HG03039 (cell line): ENCODE results near the gene ABCB9.

Source experiments
- ATAC-seq: cut with Tn5 transposase; IDR thresholded peaks from one replicate; pipeline ENCODE4 v1.9.1; 2021; ENCODE audit warnings: mild to moderate bottlenecking, moderate library complexity; ENCODE audit not compliant: unreplicated experiment

The ABCB9 gene

GRCh38 chr12:122966743-122967550 lies 684 bp upstream of the ABCB9 start:
- no peak for ATAC-seq

DNA sequence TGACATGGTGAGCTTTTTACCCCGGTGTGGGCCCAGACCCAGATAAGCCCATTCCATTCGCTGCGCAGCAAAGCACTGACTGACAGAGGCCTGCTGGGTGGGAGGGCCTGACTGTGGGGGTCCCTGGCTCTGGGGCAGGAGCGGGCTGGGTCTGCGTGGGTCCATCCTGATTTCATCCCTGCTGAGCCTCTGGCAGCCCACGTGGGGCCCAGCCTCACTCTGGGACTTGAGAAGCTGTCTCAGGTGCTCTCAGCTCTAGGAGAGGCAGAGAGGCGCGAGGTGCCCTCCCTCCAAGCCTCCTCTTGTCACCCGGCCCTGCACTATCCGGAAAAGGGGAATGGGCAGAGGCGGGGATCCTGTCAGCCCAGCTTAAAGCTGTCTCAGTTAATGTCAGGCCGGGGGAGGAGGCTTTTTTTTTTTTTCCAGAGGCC lies 927 bp downstream of the ABCB9 start:
- no peak for ATAC-seq

DNA sequence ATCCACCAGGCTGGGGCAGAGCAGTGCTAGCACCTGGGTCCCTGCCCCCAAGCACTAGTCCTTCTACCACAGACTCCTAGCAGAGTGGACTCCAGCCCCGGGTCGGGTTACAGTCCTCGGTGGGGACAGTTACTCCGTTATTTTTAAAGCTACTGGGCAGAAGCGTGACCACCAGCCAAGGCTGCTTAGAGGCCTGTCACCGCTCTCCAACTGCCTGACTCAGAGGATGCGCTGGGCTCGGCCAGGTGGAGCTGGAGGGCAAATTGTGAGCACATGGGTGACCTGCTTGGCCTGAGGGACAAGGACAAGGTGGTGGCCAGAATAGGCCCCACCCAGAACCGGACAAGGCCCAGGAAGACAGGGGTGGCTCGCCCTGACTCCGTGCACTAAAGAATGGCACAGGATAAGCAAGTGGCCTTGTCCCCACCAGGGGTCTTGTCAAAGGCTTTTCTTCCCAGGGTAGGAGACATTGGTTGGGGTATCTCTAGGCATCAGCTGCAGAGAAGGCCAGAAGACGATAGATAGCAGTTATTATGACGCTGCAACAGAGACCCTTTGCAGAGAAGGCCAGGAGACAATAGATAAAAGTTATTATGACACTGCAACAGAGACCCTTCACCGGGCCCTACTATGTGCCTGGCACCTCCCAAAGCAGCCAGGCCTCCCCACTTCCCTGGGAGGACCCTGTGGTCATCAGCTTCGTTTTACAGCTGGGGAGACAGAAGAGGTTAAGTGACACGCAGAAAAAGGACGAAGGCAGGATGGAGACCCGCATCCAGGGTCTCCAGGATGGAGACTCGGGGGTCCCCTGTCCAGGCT lies 1.6 kb downstream of the ABCB9 start:
- ATAC-seq, result no peak

DNA sequence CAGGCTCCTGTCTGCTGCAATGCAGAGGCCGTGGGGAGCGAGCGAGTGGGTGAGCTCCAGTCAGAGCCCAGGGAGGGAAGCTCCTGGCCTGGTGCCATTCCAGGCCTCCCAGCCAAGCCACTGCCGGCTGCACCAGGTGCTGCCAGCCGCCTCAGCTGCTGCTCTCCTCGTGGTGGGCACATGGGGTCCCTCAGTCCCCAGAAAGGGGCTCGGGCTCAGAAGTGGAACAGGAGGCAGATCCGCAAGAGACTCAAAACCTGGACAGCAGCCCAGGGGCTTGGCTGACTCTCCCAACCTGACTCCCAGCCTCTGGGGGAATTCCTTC lies 2.4 kb downstream of the ABCB9 start:
- ATAC-seq, result no peak

- no peak for ATAC-seq
Measured at GRCh38 chr12:122961531-122962329, 4.5 kb downstream of the ABCB9 start.

DNA sequence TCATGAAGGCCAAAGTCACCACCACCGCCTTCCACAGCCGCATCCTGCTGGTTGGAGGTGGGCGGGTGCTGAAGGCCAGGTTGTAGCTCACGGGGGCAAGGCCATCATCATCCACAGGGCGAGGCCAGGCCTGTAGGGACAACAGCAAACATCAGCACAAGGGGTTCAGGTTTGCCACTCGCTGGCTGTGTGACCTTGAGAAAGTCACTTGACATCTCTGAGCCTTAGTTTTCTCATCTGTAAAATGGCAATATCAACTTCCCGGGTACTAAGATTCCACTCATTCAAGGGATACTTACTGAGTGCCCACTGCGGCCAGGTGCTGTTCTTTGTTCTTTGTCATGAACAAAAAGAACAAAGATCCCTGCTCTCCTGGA lies 6.1 kb downstream of the ABCB9 start:
- no peak for ATAC-seq

DNA sequence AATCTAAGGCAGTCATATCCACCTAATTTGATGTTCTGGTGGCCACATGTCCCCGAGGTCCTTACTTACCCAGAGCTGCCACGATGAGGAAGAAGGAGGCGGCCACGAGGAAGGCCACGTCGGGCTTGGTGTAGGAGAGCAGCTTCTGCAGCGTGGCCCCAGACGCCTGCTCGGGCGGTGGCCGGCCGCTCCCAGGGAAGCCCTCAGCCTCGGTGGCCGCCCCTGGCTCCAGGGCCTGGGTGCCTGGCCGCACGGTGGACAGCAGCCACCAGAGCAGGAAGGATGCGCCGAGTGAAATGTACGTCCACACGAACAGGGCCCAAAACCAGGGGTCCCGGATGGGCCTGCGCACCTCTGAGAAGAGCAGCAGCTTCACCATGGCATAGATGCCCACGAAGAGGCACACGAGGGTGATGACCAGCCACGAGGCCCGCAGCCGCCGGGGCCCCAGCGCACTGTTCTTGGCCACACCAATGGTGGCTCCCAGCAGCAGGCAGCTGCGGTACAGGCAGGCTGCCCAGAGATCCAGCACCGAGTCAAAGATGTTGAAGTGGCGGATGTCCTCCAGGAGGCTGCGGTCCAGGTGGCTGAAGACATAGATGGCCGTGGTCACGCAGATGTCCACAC lies 6.6 kb downstream of the ABCB9 start:
- ATAC-seq, result no peak

- no peak for ATAC-seq
Measured at GRCh38 chr12:122958198-122958888, 7.9 kb downstream of the ABCB9 start.

GRCh38 chr12:122956035-122956434 lies 10.2 kb downstream of the ABCB9 start:
- ATAC-seq, result no peak

DNA sequence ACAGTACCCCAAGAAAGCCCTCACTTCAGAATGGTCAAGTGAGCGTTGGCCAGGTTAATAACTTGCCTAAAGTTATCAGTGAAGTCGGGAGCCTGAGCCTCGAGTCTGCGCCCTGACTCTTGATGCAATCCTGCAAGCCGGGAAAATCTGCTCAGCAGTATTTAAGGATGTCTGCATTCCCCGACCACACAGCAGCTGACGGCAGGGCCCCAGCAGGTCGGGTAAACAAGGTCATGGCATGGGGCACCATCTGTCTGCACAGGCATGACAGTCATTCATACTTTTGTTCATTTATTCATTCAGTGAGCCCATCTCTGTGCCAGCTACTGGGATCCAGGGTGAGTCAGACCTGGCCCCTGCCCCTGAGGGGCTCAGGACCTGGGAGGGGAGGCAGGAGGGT lies 11.1 kb downstream of the ABCB9 start:
- no peak for ATAC-seq

- ATAC-seq, result no peak
Measured at GRCh38 chr12:122951979-122952892, 14.0 kb downstream of the ABCB9 start.

DNA sequence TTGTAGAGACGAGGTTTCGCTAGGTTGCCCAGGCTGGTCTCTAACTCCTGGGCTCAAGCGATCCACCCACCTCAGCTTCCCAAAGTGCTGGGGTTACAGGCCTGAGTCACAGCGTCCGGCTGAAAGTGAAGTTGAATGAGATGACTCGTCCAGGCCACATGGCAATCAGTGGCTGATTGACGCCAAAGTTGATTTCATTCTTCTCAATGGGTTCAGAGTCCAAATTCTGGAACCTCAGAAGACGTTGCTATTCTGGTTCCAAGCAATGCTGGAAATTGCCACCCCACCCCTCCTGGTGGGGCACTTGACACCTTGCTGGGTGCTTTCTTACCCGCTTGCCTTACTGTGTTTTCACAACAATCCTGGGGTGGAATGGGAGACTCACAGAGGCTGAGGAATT lies 14.9 kb downstream of the ABCB9 start:
- ATAC-seq, result no peak

GRCh38 chr12:122949816-122950675 lies 16.2 kb downstream of the ABCB9 start:
- ATAC-seq, result no peak

DNA sequence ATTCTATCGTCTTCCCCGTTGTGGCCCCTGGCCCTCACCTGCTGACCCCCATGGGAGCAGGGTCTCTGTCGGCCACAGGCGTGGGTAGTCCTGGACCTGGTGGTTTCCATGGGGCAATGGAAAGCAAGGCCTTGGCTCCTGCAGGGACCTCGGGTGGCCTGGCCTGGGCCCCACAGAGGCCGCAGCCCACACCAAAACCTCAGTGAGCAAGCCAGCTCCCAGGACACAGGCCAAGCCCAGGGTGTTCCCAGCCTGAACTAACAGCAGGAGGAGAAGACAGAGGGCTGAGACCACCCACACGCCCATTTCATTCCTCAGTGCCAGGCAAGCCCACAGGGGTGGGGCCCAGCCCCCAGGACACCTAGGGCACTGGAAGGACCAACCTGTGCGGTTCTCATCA lies 16.9 kb downstream of the ABCB9 start:
- no peak for ATAC-seq

GRCh38 chr12:122948605-122949004 lies 17.7 kb downstream of the ABCB9 start:
- ATAC-seq, result no peak

DNA sequence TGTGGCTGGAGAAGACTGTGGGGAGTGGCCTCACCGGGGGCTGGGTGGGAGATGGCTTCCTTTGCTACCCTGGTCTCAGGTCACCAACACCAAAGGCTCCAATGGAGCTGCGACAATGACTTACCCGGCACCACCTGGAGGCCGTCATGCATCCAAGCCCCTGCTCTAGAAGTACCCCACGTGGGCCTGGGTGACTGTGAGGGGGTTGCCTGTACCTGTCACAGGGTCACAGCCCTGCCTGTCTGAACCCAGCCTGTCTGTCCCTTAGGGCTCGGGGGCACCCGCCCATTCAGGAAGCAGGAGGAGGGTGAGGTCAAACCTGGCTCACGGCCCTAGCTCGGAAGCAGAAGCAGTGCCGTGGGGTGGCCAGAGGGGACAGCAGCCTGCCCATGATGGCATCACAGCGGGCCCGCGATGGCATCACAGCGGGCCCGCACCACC lies 18.9 kb downstream of the ABCB9 start:
- no peak for ATAC-seq

- peak; percentile 67 for ATAC-seq
Measured at GRCh38 chr12:122946690-122947341, 19.4 kb downstream of the ABCB9 start.
